Endodermal cell (in vitro differentiated cells): ENCODE results near the gene ZC3H7A. TPM values are rescaled to one million over a fixed set of nuclear protein-coding genes. Genes with fewer than 3 reads are reported as not detected.

Source experiments
- DNase-seq: peaks from one replicate; pipeline ENCODE4 v3.0.0-alpha.2; 2017
- H3K27ac ChIP-seq: 2 replicates; pipeline ENCODE4 v1.5.1; 2013; ENCODE audit warnings: mild to moderate bottlenecking, low read depth, low read length, moderate library complexity
- H3K27me3 ChIP-seq: 2 replicates; pipeline ENCODE4 v1.6.1; 2013; ENCODE audit warnings: mild to moderate bottlenecking, low read length, moderate library complexity; ENCODE audit not compliant: insufficient read depth, control insufficient read depth, poor library complexity, severe bottlenecking
- H3K36me3 ChIP-seq: 2 replicates; pipeline ENCODE4 v1.7.0; 2013; ENCODE audit warnings: mild to moderate bottlenecking, low read length, moderate library complexity; ENCODE audit not compliant: control insufficient read depth, insufficient read depth
- H3K4me1 ChIP-seq: one replicate; pipeline ENCODE4 v1.7.0; 2013; ENCODE audit warnings: low read length; ENCODE audit not compliant: control insufficient read depth, insufficient read depth
- H3K4me3 ChIP-seq: 2 replicates; pipeline ENCODE4 v1.5.1; 2013; ENCODE audit warnings: mild to moderate bottlenecking, low read length, moderate library complexity
- H3K9ac ChIP-seq: 2 replicates; pipeline ENCODE4 v1.6.1; 2013; ENCODE audit warnings: mild to moderate bottlenecking, low read length, moderate library complexity; ENCODE audit not compliant: poor library complexity, severe bottlenecking; ENCODE audit errors: extremely low read depth
- H3K9me3 ChIP-seq: 2 replicates; pipeline ENCODE4 v1.6.1; 2013; ENCODE audit warnings: mild to moderate bottlenecking, low read length, moderate library complexity; ENCODE audit not compliant: control insufficient read depth
- H3K27ac Mint-ChIP-seq: 2 replicates; pipeline ENCODE4 v1.8.0; 2020; ENCODE audit warnings: mixed read lengths
- H3K27me3 Mint-ChIP-seq: 2 replicates; pipeline ENCODE4 v1.8.0; 2021; ENCODE audit warnings: mild to moderate bottlenecking, mixed read lengths; ENCODE audit not compliant: insufficient read depth
- H3K36me3 Mint-ChIP-seq: 2 replicates; pipeline ENCODE4 v1.8.0; 2020; ENCODE audit warnings: low read depth, mixed read lengths
- H3K4me1 Mint-ChIP-seq: 2 replicates; pipeline ENCODE4 v1.8.0; 2020; ENCODE audit warnings: mixed read lengths
- H3K4me3 Mint-ChIP-seq: 2 replicates; pipeline ENCODE4 v1.8.0; 2020; ENCODE audit warnings: mild to moderate bottlenecking, moderate library complexity, mixed read lengths
- H3K9me3 Mint-ChIP-seq: 2 replicates; pipeline ENCODE4 v1.8.0; 2020; ENCODE audit warnings: mild to moderate bottlenecking, mixed read lengths
- WGBS, 2 experiments: methylation state at CpG; one replicate each; pipeline versions ENCODE4 v1.1.5 to v1.1.7; 2013; ENCODE audit warnings: missing lambda C conversion rate in 2 of 2, mixed read lengths in 1 of 2; ENCODE audit not compliant: insufficient coverage in 1 of 2, insufficient read length in 1 of 2; 5-methylcytosine and 5-hydroxymethylcytosine counted together
- total RNA-seq, 2 donors: library from RNA; stranded (reverse); fragmentation: NEBNext Ultra II Directional in 1 of 2; extraction: Animal tissue kit (Norgen Biotek cat#: 25700) in 1 of 2; gene quantifications; 2 replicates in 1 of 2; 3 replicates in 1 of 2; pipeline ENCODE4 v1.2.1, GENCODE V29; 2021
- TF ChIP-seq, protein P1 (sequence below): fragments of 200-600 bp; sonication (generic); conservative IDR thresholded peaks from 2 replicates; pipeline ENCODE4 v1.5.0; 2021; ENCODE audit warnings: antibody characterized with exemption, mild to moderate bottlenecking

ZC3H7A gene
- total RNA-seq, 2 donors from 2014 or later = 37.7 to 38.5 TPM

DNA sequence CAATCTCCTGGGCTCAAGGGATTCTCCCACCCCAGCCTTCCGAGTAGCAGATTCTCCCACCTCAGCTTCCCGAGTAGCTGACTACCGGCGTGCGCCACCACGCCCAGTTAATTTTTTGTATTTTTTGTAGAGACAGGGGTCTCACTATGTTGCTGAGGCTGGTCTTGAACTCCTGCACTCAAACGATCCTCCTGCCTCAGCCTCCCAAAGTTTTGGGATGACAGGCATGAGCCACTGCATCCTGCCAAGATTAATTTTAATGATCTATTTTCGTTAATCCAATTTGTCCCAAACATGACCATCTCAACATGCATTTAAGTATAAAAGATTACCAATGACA is 1.2 kb downstream of the ZC3H7A start:
- 96 to 98% methylated on average over 8 of the region's 8 CpGs for WGBS, 2 experiments
- H3K4me3 ChIP-seq = peak overlapping the region; percentile 81
- peaks cover 25% of the 10 kb centered on the region for H3K36me3 ChIP-seq
- peak overlapping the region; percentile 79 for H3K4me3 Mint-ChIP-seq
- no peaks in the 10 kb centered on the region for H3K27me3 Mint-ChIP-seq
- H3K27ac ChIP-seq = no peak overlapping the region
- DNase-seq = no peak
- peaks cover 21% of the 10 kb centered on the region for H3K36me3 Mint-ChIP-seq
- H3K4me1 Mint-ChIP-seq = peaks cover 52% of the 10 kb centered on the region
- peaks cover 26% of the 10 kb centered on the region for H3K4me1 ChIP-seq
- no peaks in the 10 kb centered on the region for H3K9me3 ChIP-seq
- no peak overlapping the region for H3K27ac Mint-ChIP-seq
- H3K9me3 Mint-ChIP-seq = peaks cover 5% of the 10 kb centered on the region
- TF ChIP-seq, protein P1, sequence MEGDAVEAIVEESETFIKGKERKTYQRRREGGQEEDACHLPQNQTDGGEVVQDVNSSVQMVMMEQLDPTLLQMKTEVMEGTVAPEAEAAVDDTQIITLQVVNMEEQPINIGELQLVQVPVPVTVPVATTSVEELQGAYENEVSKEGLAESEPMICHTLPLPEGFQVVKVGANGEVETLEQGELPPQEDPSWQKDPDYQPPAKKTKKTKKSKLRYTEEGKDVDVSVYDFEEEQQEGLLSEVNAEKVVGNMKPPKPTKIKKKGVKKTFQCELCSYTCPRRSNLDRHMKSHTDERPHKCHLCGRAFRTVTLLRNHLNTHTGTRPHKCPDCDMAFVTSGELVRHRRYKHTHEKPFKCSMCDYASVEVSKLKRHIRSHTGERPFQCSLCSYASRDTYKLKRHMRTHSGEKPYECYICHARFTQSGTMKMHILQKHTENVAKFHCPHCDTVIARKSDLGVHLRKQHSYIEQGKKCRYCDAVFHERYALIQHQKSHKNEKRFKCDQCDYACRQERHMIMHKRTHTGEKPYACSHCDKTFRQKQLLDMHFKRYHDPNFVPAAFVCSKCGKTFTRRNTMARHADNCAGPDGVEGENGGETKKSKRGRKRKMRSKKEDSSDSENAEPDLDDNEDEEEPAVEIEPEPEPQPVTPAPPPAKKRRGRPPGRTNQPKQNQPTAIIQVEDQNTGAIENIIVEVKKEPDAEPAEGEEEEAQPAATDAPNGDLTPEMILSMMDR = no peak
- peak overlapping the region; percentile 88 for H3K9ac ChIP-seq
- no peaks in the 10 kb centered on the region for H3K27me3 ChIP-seq

DNA sequence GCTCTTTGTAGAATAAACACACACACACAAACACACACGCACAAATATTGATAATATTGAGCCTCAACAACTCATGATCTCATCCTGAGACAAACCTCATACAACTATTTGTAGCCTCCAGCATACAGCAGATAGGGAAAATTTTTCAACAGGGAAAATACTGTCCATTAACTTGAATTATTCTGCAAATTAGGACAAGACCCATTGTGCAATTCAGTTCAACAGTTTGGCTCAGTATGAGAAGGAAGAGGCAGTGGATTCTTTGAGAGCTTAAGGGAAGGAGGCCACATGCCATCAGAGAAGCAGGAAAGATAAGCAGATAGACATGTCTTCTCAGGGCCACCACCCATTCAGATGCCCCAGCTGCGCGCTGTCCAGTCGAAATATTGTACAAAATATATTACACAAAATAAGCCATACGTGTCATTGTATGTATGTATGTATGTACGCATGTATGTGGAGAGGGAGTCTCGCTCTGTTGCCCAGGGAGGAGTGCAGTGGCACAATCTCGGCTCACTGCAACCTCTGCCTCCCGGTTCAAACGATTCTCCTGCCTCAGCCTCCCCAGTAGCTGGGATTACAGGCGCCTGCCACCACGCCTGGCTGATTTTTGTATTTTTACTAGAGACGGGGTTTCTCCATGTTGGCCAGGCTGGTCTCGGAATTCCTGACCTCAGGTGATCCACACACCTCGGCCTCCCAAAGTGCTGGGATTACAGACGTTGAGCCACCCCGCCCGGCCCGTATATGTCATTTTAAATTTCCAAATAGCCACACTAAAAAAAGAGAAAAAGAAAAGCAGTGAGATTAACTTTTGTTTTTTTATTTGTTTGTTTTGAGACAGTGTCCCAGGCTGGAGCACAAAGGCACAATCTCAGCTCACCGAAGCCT is 1.8 kb downstream of the ZC3H7A start:
- DNase-seq = no peak
- H3K27ac Mint-ChIP-seq = peak overlapping the region; percentile 1
- peaks cover 26% of the 10 kb centered on the region for H3K4me1 ChIP-seq
- H3K27ac ChIP-seq = no peak overlapping the region
- peaks cover 5% of the 10 kb centered on the region for H3K9me3 Mint-ChIP-seq
- H3K27me3 Mint-ChIP-seq = no peaks in the 10 kb centered on the region
- 92 to 94% methylated on average over 10 to 16 of the region's 20 CpGs for WGBS, 2 experiments
- H3K9ac ChIP-seq = peak overlapping the region; percentile 88
- H3K4me1 Mint-ChIP-seq = peaks cover 52% of the 10 kb centered on the region
- H3K27me3 ChIP-seq = no peaks in the 10 kb centered on the region
- H3K4me3 ChIP-seq = peak overlapping the region; percentile 81
- TF ChIP-seq, protein P1 = no peak
- peak overlapping the region; percentile 79 for H3K4me3 Mint-ChIP-seq
- no peaks in the 10 kb centered on the region for H3K9me3 ChIP-seq
- H3K36me3 Mint-ChIP-seq = peaks cover 23% of the 10 kb centered on the region
- H3K36me3 ChIP-seq = peaks cover 28% of the 10 kb centered on the region

DNA sequence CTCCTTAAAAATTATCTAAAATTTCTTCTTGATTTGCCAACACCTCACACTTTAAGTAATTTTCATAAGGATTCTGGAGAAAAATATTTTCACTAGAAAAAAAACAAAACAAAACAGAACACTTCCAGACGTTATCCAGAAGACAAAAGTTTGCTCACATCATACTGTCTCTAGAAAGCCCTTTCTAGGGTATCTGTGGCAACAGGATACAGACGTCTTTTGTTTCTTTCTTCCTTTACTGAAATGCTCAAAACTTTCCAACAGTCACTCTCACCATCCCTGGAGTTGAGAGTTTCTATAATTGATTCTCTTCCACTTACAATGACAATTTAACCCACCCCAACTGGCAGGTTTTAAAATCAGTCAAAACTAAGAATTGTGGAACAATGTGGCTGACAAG is 2.6 kb downstream of the ZC3H7A start:
- TF ChIP-seq, protein P1 = no peak
- H3K27ac Mint-ChIP-seq = peak overlapping the region; percentile 1
- H3K4me1 Mint-ChIP-seq = peaks cover 44% of the 10 kb centered on the region

More for the DNA sequence above, 2.6 kb downstream of the ZC3H7A start:
- Histone ChIP-seq H3K27me3 (no peaks in the 10 kb centered on the region), H3K4me1 (peaks cover 26% of the 10 kb centered on the region), H3K27ac (no peak overlapping the region), H3K4me3 (no peak overlapping the region), H3K36me3 (peaks cover 35% of the 10 kb centered on the region), H3K9ac (no peak overlapping the region), H3K9me3 (no peaks in the 10 kb centered on the region)
- H3K36me3 Mint-ChIP-seq = peaks cover 26% of the 10 kb centered on the region
- no peak for DNase-seq
- no peak overlapping the region for H3K4me3 Mint-ChIP-seq
- H3K27me3 Mint-ChIP-seq = no peaks in the 10 kb centered on the region
- peaks cover 5% of the 10 kb centered on the region for H3K9me3 Mint-ChIP-seq
- WGBS, 2 experiments = 82 to 88% methylated on average over 1 to 2 of the region's 2 CpGs
